Glutamatergic neuron (in vitro differentiated cells): Measurements from ENCODE around the gene PALMD. TPM values are rescaled to one million over a fixed set of nuclear protein-coding genes. Genes with fewer than 3 reads are reported as not detected.

ENCODE experiments used
- DNase-seq: peaks from one replicate; pipeline ENCODE4 v3.0.0; 2022
- H3K27ac Mint-ChIP-seq: one replicate; pipeline ENCODE4 v1.8.0; 2020; ENCODE audit warnings: mild to moderate bottlenecking, mixed read lengths, inconsistent platforms; ENCODE audit not compliant: unreplicated experiment
- H3K27me3 Mint-ChIP-seq: one replicate; pipeline ENCODE4 v1.8.0; 2020; ENCODE audit warnings: mild to moderate bottlenecking, moderate library complexity, mixed read lengths, inconsistent platforms; ENCODE audit not compliant: unreplicated experiment
- H3K36me3 Mint-ChIP-seq: one replicate; pipeline ENCODE4 v1.8.0; 2020; ENCODE audit warnings: mild to moderate bottlenecking, mixed read lengths, inconsistent platforms; ENCODE audit not compliant: unreplicated experiment
- H3K4me1 Mint-ChIP-seq: one replicate; pipeline ENCODE4 v1.8.0; 2020; ENCODE audit warnings: mild to moderate bottlenecking, low read depth, mixed read lengths, inconsistent platforms; ENCODE audit not compliant: unreplicated experiment
- H3K4me3 Mint-ChIP-seq: one replicate; pipeline ENCODE4 v1.8.0; 2020; ENCODE audit warnings: mild to moderate bottlenecking, mixed read lengths, inconsistent platforms; ENCODE audit not compliant: unreplicated experiment
- H3K9me3 Mint-ChIP-seq: one replicate; pipeline ENCODE4 v1.8.0; 2020; ENCODE audit warnings: mild to moderate bottlenecking, moderate library complexity, mixed read lengths, inconsistent platforms; ENCODE audit not compliant: unreplicated experiment
- CTCF ChIP-seq: fragments of 200-600 bp; sonication (generic); IDR thresholded peaks from one replicate; pipeline ENCODE4 v1.5.0; 2021; ENCODE audit not compliant: partially characterized antibody, unreplicated experiment
- total RNA-seq: library from RNA; stranded (reverse); fragmentation: NEBNext Ultra II Directional; extraction: Animal tissue kit (Norgen Biotek cat#: 25700); gene quantifications from one replicate; pipeline ENCODE4 v1.2.1, GENCODE V29; 2021; ENCODE audit not compliant: unreplicated experiment

PALMD gene
- total RNA-seq, 1 donor from 2014 or later: 5.1 TPM

- no peak for DNase-seq
- Mint-ChIP-seq H3K4me3 (no peak overlapping the region), H3K27me3 (no peaks in the 10 kb centered on the region), H3K27ac (no peak overlapping the region), H3K9me3 (no peaks in the 10 kb centered on the region), H3K4me1 (peaks cover 19% of the 10 kb centered on the region), H3K36me3 (no peaks in the 10 kb centered on the region)
- TF ChIP-seq CTCF: no peak
Observed at GRCh38 chr1:99669821-99670220, 23.9 kb downstream of the PALMD start.

GRCh38 chr1:99670583-99670982 is 24.7 kb downstream of the PALMD start:
- TF ChIP-seq CTCF: no peak
- no peak for DNase-seq
- Mint-ChIP-seq H3K36me3 (no peaks in the 10 kb centered on the region), H3K4me3 (no peak overlapping the region), H3K4me1 (peaks cover 19% of the 10 kb centered on the region), H3K9me3 (no peaks in the 10 kb centered on the region), H3K27me3 (no peaks in the 10 kb centered on the region), H3K27ac (no peak overlapping the region)

GRCh38 chr1:99672038-99672437 is 26.1 kb downstream of the PALMD start:
- H3K4me1 Mint-ChIP-seq: peaks cover 12% of the 10 kb centered on the region
- no peaks in the 10 kb centered on the region for H3K9me3 Mint-ChIP-seq
- H3K36me3 Mint-ChIP-seq: no peaks in the 10 kb centered on the region
- H3K4me3 Mint-ChIP-seq: no peak overlapping the region
- H3K27me3 Mint-ChIP-seq: no peaks in the 10 kb centered on the region
- no peak overlapping the region for H3K27ac Mint-ChIP-seq
- no peak for TF ChIP-seq CTCF
- no peak for DNase-seq

GRCh38 chr1:99672530-99673213 is 26.8 kb downstream of the PALMD start:
- no peaks in the 10 kb centered on the region for H3K27me3 Mint-ChIP-seq
- H3K27ac Mint-ChIP-seq: no peak overlapping the region
- TF ChIP-seq CTCF: no peak
- no peaks in the 10 kb centered on the region for H3K9me3 Mint-ChIP-seq
- H3K4me3 Mint-ChIP-seq: no peak overlapping the region
- peaks cover 12% of the 10 kb centered on the region for H3K4me1 Mint-ChIP-seq
- no peak for DNase-seq
- H3K36me3 Mint-ChIP-seq: no peaks in the 10 kb centered on the region

GRCh38 chr1:99673315-99673714 is 27.4 kb downstream of the PALMD start:
- Mint-ChIP-seq H3K4me1 (peaks cover 12% of the 10 kb centered on the region), H3K27ac (no peak overlapping the region), H3K36me3 (no peaks in the 10 kb centered on the region), H3K9me3 (no peaks in the 10 kb centered on the region), H3K27me3 (no peaks in the 10 kb centered on the region), H3K4me3 (no peak overlapping the region)
- TF ChIP-seq CTCF: no peak
- DNase-seq: no peak
